SK-N-SH (cell line): Measurements from ENCODE around the gene PIANP. TPM values are rescaled to one million over a fixed set of nuclear protein-coding genes. Genes with fewer than 3 reads are reported as not detected.
A peak's percentile ranks its signal among the peaks of the same experiment; 100 is the strongest.

Experiments
- CTCF ChIA-PET: fragments of 300-600, 350-600 bp; formaldehyde crosslinking; extraction: SDS; loops from one replicate; lab custom pipeline; 2021; lab: Yijun Ruan, JAX
- POLR2A ChIA-PET: fragments of 350-600 bp; sonication (Branson Sonifier 250); formaldehyde crosslinking; extraction: SDS; loops from one replicate; lab custom pipeline; 2020; ENCODE audit warnings: antibody characterized with exemption, inconsistent platforms; lab: Yijun Ruan, JAX
- DNase-seq: peaks from one replicate; pipeline ENCODE4 v3.0.0; 2012
- H2AFZ ChIP-seq: fragments of 200-600 bp; sonication (generic); 2 replicates; pipeline ENCODE4 v1.8.1; 2016; ENCODE audit warnings: antibody characterized with exemption, mild to moderate bottlenecking, low read depth
- H3F3A ChIP-seq: fragments of 200-600 bp; sonication (generic); replicated peaks from 2 replicates; pipeline ENCODE3; 2016; ENCODE audit warnings: antibody characterized with exemption, mild to moderate bottlenecking; ENCODE audit not compliant: insufficient read depth
- H3K27ac ChIP-seq, 2 experiments: fragments of 200-500 bp in 1 of 2; fragments of 200-600 bp in 1 of 2; sonication (Bioruptor generic) in 1 of 2; sonication (generic), shearing (Covaris generic) in 1 of 2; 2 replicates each; pipeline versions ENCODE4 v1.5.1 to v1.6.1; 2014 to 2016; ENCODE audit warnings: low read depth in 2 of 2, inconsistent platforms in 1 of 2, low read length in 1 of 2, mild to moderate bottlenecking in 1 of 2, mixed read lengths in 1 of 2
- H3K27me3 ChIP-seq: fragments of 200-600 bp; sonication (generic), shearing (Covaris generic); 2 replicates; pipeline ENCODE4 v1.6.1; 2016; ENCODE audit warnings: mixed run types; ENCODE audit not compliant: insufficient read depth
- H3K36me3 ChIP-seq, 2 experiments: fragments of 200-500 bp in 1 of 2; fragments of 200-600 bp in 1 of 2; sonication (Bioruptor generic) in 1 of 2; sonication (generic) in 1 of 2; replicated peaks in 1 of 2; 2 replicates each; pipeline versions ENCODE3 to v1.5.1; 2014 to 2016; ENCODE audit warnings: low read length in 1 of 2, mild to moderate bottlenecking in 1 of 2; ENCODE audit not compliant: insufficient read depth in 2 of 2, control insufficient read depth in 1 of 2
- H3K4me1 ChIP-seq, 2 experiments: fragments of 200-500 bp in 1 of 2; fragments of 200-600 bp in 1 of 2; sonication (Bioruptor generic) in 1 of 2; sonication (generic), shearing (Covaris generic) in 1 of 2; 2 replicates each; pipeline versions ENCODE4 v1.5.1 to v1.6.1; 2014 to 2016; ENCODE audit warnings: low read depth in 1 of 2, low read length in 1 of 2, mixed run types in 1 of 2; ENCODE audit not compliant: insufficient read depth in 2 of 2, control insufficient read depth in 1 of 2
- H3K4me2 ChIP-seq: fragments of 200-600 bp; sonication (generic), shearing (Covaris generic); 2 replicates; pipeline ENCODE4 v1.6.1; 2017; ENCODE audit warnings: mixed run types
- H3K4me3 ChIP-seq, 2 experiments: fragments of 200-500 bp in 1 of 2; fragments of 200-600 bp in 1 of 2; sonication (Bioruptor generic) in 1 of 2; sonication (generic), shearing (Covaris generic) in 1 of 2; 2 replicates each; pipeline versions ENCODE4 v1.5.1 to v1.8.1; 2014 to 2016; ENCODE audit warnings: low read depth in 2 of 2, inconsistent platforms in 1 of 2, low read length in 1 of 2, mild to moderate bottlenecking in 1 of 2, mixed read lengths in 1 of 2, moderate library complexity in 1 of 2
- H3K79me2 ChIP-seq: fragments of 200-600 bp; sonication (generic); 2 replicates; pipeline ENCODE4 v1.8.1; 2017; ENCODE audit warnings: mild to moderate bottlenecking; ENCODE audit not compliant: insufficient read depth
- H3K9ac ChIP-seq: fragments of 200-600 bp; sonication (generic); 2 replicates; pipeline ENCODE4 v1.6.1; 2017; ENCODE audit warnings: mixed run types
- H3K9me2 ChIP-seq: fragments of 200-600 bp; sonication (generic); 2 replicates; pipeline ENCODE4 v1.6.1; 2017; ENCODE audit warnings: mixed run types
- H3K9me3 ChIP-seq: fragments of 200-600 bp; sonication (generic); 2 replicates; pipeline ENCODE4 v1.6.1; 2017; ENCODE audit warnings: mixed run types, mild to moderate bottlenecking, moderate library complexity
- H4K20me1 ChIP-seq: fragments of 200-600 bp; sonication (generic); 2 replicates; pipeline ENCODE4 v1.6.1; 2017; ENCODE audit warnings: mild to moderate bottlenecking, mixed run types; ENCODE audit not compliant: insufficient read depth
- CTCF ChIP-seq: fragments of 200-600 bp; sonication (generic); IDR thresholded peaks from 2 replicates; pipeline ENCODE4 v1.6.1; 2017; ENCODE audit warnings: antibody characterized with exemption, mild to moderate bottlenecking, moderate library complexity
- ELF1 ChIP-seq: IDR thresholded peaks from 2 replicates; pipeline ENCODE4 v1.4.0; 2012
- EP300 ChIP-seq, 2 experiments: IDR thresholded peaks; 2 replicates each; pipeline versions ENCODE4 v1.4.0 to v1.6.1; 2012; ENCODE audit warnings: borderline replicate concordance in 1 of 2, low read depth in 1 of 2, low read length in 1 of 2
- FOXJ3 ChIP-seq: sonication (generic); formaldehyde crosslinking; IDR thresholded peaks from 2 replicates; pipeline ENCODE4 v1.5.1; 2020; ENCODE audit warnings: mild to moderate bottlenecking, missing genetic modification reagents
- FOXM1 ChIP-seq: IDR thresholded peaks from 2 replicates; pipeline ENCODE4 v1.4.0; 2012; ENCODE audit warnings: low read depth, mild to moderate bottlenecking
- GATA2 ChIP-seq: sonication (generic); formaldehyde crosslinking; IDR thresholded peaks from 2 replicates; pipeline ENCODE4 v1.5.0; 2020; ENCODE audit warnings: mild to moderate bottlenecking, missing genetic modification reagents
- MAX ChIP-seq: IDR thresholded peaks from 2 replicates; pipeline ENCODE4 v1.4.0; 2012; ENCODE audit warnings: low read depth
- MXI1 ChIP-seq: IDR thresholded peaks from 2 replicates; pipeline ENCODE4 v1.6.1; 2012; ENCODE audit warnings: mild to moderate bottlenecking, low read depth, low read length, improper control_type of control experiment
- NFIC ChIP-seq: IDR thresholded peaks from 2 replicates; pipeline ENCODE4 v1.4.0; 2012; ENCODE audit warnings: borderline replicate concordance
- POLR2AphosphoS5 ChIP-seq: IDR thresholded peaks from 2 replicates; pipeline ENCODE4 v1.6.1; 2012; ENCODE audit warnings: low read depth, low read length
- RCOR1 ChIP-seq: fragments of 150-350 bp; IDR thresholded peaks from 2 replicates; pipeline ENCODE4 v1.6.1; 2017; ENCODE audit warnings: antibody characterized with exemption, low read length
- REST ChIP-seq: IDR thresholded peaks from 2 replicates; pipeline ENCODE4 v1.6.1; 2012; ENCODE audit warnings: mild to moderate bottlenecking, low read depth, low read length, moderate library complexity
- RXRA ChIP-seq: IDR thresholded peaks from 2 replicates; pipeline ENCODE4 v1.4.0; 2012; ENCODE audit warnings: low read depth, mild to moderate bottlenecking, borderline replicate concordance
- TAF1 ChIP-seq: IDR thresholded peaks from 2 replicates; pipeline ENCODE4 v1.6.1; 2012; ENCODE audit warnings: low read depth, mild to moderate bottlenecking, low read length, moderate library complexity, borderline replicate concordance
- ZBTB33 ChIP-seq: IDR thresholded peaks from 2 replicates; pipeline ENCODE4 v1.4.0; 2012; ENCODE audit warnings: low read depth, borderline replicate concordance
- WGBS: methylation state at CpG from one replicate; pipeline ENCODE4 v1.1.6; 2017; ENCODE audit warnings: low lambda C conversion rate; 5-methylcytosine and 5-hydroxymethylcytosine counted together
- polyA plus RNA-seq, 3 experiments: library from polyadenylated mRNA; depleted of rRNA; stranded (reverse); fragments of >200 nt; gene quantifications; 2 replicates each; pipeline ENCODE4 v1.2.3, GENCODE V29; 2012

Gene PIANP
- polyA plus RNA-seq, 1 of the 3 experiments (the other 2 are of a cell fraction), result 9.9 TPM

GRCh38 chr12:6666211-6666610 is 34.4 kb downstream of the PIANP start (continued):
- TF ChIP-seq FOXJ3 (CRISPR knock-in tag) (no peak), TAF1 (no peak), CTCF (no peak), GATA2 (CRISPR knock-in tag) (no peak)

- 67% methylated on average over 2 of the region's 2 CpGs for WGBS
- Histone ChIP-seq H3K27ac (no peak overlapping the region), H3K79me2 (peaks cover 29% of the 10 kb centered on the region), H3K9me3 (no peaks in the 10 kb centered on the region), H3K9me2 (no peaks in the 10 kb centered on the region), H2AFZ (no peak overlapping the region), H3K4me1 (peaks cover 4% of the 10 kb centered on the region in 2 experiments; a peak in 3 of 4 replicates), H3K9ac (no peak overlapping the region), H3K36me3 (peaks cover 25 to 35% of the 10 kb centered on the region in 2 experiments), H3K4me3 (no peak overlapping the region), H3K4me2 (no peak overlapping the region), H3F3A (peaks cover 28% of the 10 kb centered on the region), H4K20me1 (no peaks in the 10 kb centered on the region), H3K27me3 (no peaks in the 10 kb centered on the region)
- TF ChIP-seq NFIC (no peak), EP300 (IDR thresholded peaks at IDR 0.05; ENCODE audit: borderline replicate concordance in 1 of 2, low read depth in 1 of 2, low read length in 1 of 2) (no peak), FOXM1 (no peak), MXI1 (no peak), ELF1 (no peak)
- no peak for DNase-seq
- CTCF ChIA-PET, result interaction anchor here (0.8 to 2.0 kb wide), 5 partner anchors 19 to 200 kb away, joined by 3 to 12 read pairs (median 3); no protein-coding TSS in a partner anchor
- POLR2A ChIA-PET, result interaction anchor here (3.8 kb wide), 1 partner anchor 24 kb away, joined by 16 read pairs; the partner anchor contains the start of gene ZNF384
Observed at GRCh38 chr12:6664902-6665301, 35.7 kb downstream of the PIANP start.

- peak within 1 kb of the TSS; percentile 74 to 93 for H3K4me3 ChIP-seq
- no peak for TF ChIP-seq FOXM1
- TF ChIP-seq NFIC, result no peak
- peak; percentile 67; the same call in 1 of the 2 replicates for TF ChIP-seq RCOR1
- peak; percentile 14; the same call in 1 of the 2 replicates for TF ChIP-seq REST
- no peak for TF ChIP-seq RXRA
- TF ChIP-seq FOXJ3 (CRISPR knock-in tag), result no peak
- TF ChIP-seq MAX, result peak; percentile 93
- TF ChIP-seq POLR2AphosphoS5, result peak; percentile 86
- TF ChIP-seq ZBTB33, result peak; percentile 87
- TF ChIP-seq ELF1, result peak; percentile 100
Observed at GRCh38 chr12:6662906-6663742, 37.5 kb downstream of the PIANP start, which contains the start of gene ING4. Gene ING4 (minus strand): TSS chr12:6663119. CDS start chr12:6663101, 18 bp downstream.

More at GRCh38 chr12:6662906-6663742, 37.5 kb downstream of the PIANP start, which contains the start of gene ING4:
- Histone ChIP-seq H4K20me1 (no peaks in the 10 kb centered on the region), H3K36me3 (peaks cover 9 to 24% of the 10 kb centered on the region in 2 experiments), H2AFZ (peak within 1 kb of the TSS; percentile 96), H3K9me3 (no peaks in the 10 kb centered on the region), H3K9me2 (no peaks in the 10 kb centered on the region), H3K4me2 (peak within 1 kb of the TSS; percentile 79), H3K27ac (peak within 1 kb of the TSS; percentile 73 to 79), H3K79me2 (peaks cover 45% of the 10 kb centered on the region), H3F3A (peaks cover 26% of the 10 kb centered on the region), H3K9ac (peak within 1 kb of the TSS; percentile 85), H3K27me3 (no peaks in the 10 kb centered on the region), H3K4me1 (peaks cover 4% of the 10 kb centered on the region in 2 experiments; a peak in 3 of 4 replicates)
- CTCF ChIA-PET, result interaction anchor here (0.9 to 2.0 kb wide), 5 partner anchors 19 to 173 kb away, joined by 3 to 12 read pairs (median 4); partner anchors contain the start of gene ZNF384
- DNase-seq, result peak; percentile 93
- 3% methylated on average over 36 of the region's 37 CpGs for WGBS
- POLR2A ChIA-PET, result interaction anchor here (3.8 kb wide), 1 partner anchor 26 kb away, joined by 16 read pairs; the partner anchor contains the start of gene ZNF384
